H1 (cell line): ENCODE measurements around the gene LAT. TPM values are rescaled to one million over a fixed set of nuclear protein-coding genes. Genes with fewer than 3 reads are reported as not detected.

ENCODE experiments used
- CTCF ChIA-PET: fragments of 300-600 bp; sonication (Branson Sonifier 250); formaldehyde crosslinking; loops from one replicate; lab custom pipeline; 2021; ENCODE audit not compliant: partially characterized antibody; lab: Charles Lee
- POLR2A ChIA-PET: fragments of 300-600 bp; sonication (Branson Sonifier 250); formaldehyde crosslinking; loops from one replicate; lab custom pipeline; 2021; ENCODE audit warnings: inconsistent platforms; ENCODE audit not compliant: partially characterized antibody; lab: Charles Lee
- DNase-seq, 2 experiments: peaks; one replicate each; pipeline versions ENCODE4 v3.0.0 to v3.0.0-alpha.2; 2010 to 2022; ENCODE audit warnings: low spot score in 2 of 2, low read depth in 1 of 2, mixed read lengths in 1 of 2
- FAIRE-seq: peaks from 2 replicates; lab custom pipeline; 2011; peaks lifted over from hg19 to GRCh38; lab: Jason Lieb, UNC
- H2AFZ ChIP-seq: 2 replicates; pipeline ENCODE4 v1.8.1; 2012; ENCODE audit warnings: low read length, inconsistent platforms
- H2AK5ac ChIP-seq: 2 replicates; pipeline ENCODE4 v1.6.1; 2013; ENCODE audit warnings: low read depth, low read length
- H2BK120ac ChIP-seq: replicated peaks from 2 replicates; pipeline ENCODE3; 2013; ENCODE audit warnings: low read depth, low read length, inconsistent platforms
- H2BK12ac ChIP-seq: 2 replicates; pipeline ENCODE4 v1.6.1; 2013; ENCODE audit warnings: low read depth, low read length
- H2BK15ac ChIP-seq: 2 replicates; pipeline ENCODE4 v1.6.1; 2013; ENCODE audit warnings: low read length
- H2BK20ac ChIP-seq: 2 replicates; pipeline ENCODE4 v1.6.1; 2013; ENCODE audit warnings: low read length
- H2BK5ac ChIP-seq: 2 replicates; pipeline ENCODE4 v1.6.1; 2013; ENCODE audit warnings: low read depth, low read length
- H3K14ac ChIP-seq: 2 replicates; pipeline ENCODE4 v1.6.1; 2013; ENCODE audit warnings: inconsistent platforms; ENCODE audit not compliant: insufficient read length
- H3K18ac ChIP-seq: 2 replicates; pipeline ENCODE4 v1.6.1; 2013; ENCODE audit warnings: low read length; ENCODE audit errors: extremely low read depth
- H3K23ac ChIP-seq: 2 replicates; pipeline ENCODE4 v1.6.1; 2013; ENCODE audit warnings: inconsistent platforms; ENCODE audit not compliant: insufficient read length
- H3K23me2 ChIP-seq: 2 replicates; pipeline ENCODE4 v1.6.1; 2013; ENCODE audit warnings: low read depth, low read length
- H3K27ac ChIP-seq: 2 replicates; pipeline ENCODE4 v1.6.1; 2011; ENCODE audit warnings: low read depth, low read length, inconsistent platforms
- H3K27me3 ChIP-seq, 4 experiments: replicated peaks in 1 of 4; 1 replicate in 1 of 4; 2 replicates in 3 of 4; pipeline versions ENCODE4 v1.6.1 to v1.8.1; 2011 to 2013; ENCODE audit warnings: low read length in 3 of 4, mild to moderate bottlenecking in 3 of 4, inconsistent platforms in 2 of 4, mixed read lengths in 2 of 4, moderate library complexity in 1 of 4; ENCODE audit not compliant: control insufficient read depth in 3 of 4, insufficient read depth in 3 of 4; ENCODE audit errors: extremely low read depth in 1 of 4
- H3K36me3 ChIP-seq, 4 experiments: 2 replicates each; pipeline versions ENCODE4 v1.6.1 to v1.8.1; 2011 to 2013; ENCODE audit warnings: mild to moderate bottlenecking in 4 of 4, low read length in 3 of 4, moderate library complexity in 2 of 4, control low read depth in 1 of 4, inconsistent platforms in 1 of 4; ENCODE audit not compliant: insufficient read depth in 4 of 4, control insufficient read depth in 2 of 4
- H3K4ac ChIP-seq: replicated peaks from 2 replicates; pipeline ENCODE3; 2013; ENCODE audit warnings: low read length, low read depth, mixed read lengths, inconsistent platforms; ENCODE audit not compliant: insufficient read length
- H3K4me1 ChIP-seq, 4 experiments: replicated peaks in 1 of 4; 1 replicate in 1 of 4; 2 replicates in 3 of 4; pipeline versions ENCODE4 v1.6.1 to v1.8.1; 2011 to 2013; ENCODE audit warnings: low read length in 3 of 4, inconsistent platforms in 2 of 4, mixed read lengths in 1 of 4; ENCODE audit not compliant: insufficient read depth in 4 of 4, control insufficient read depth in 3 of 4
- H3K4me2 ChIP-seq, 2 experiments: 2 replicates each; pipeline versions ENCODE4 v1.6.1 to v1.8.1; 2011 to 2013; ENCODE audit warnings: low read depth in 2 of 2, low read length in 2 of 2, control low read depth in 1 of 2, inconsistent platforms in 1 of 2, mild to moderate bottlenecking in 1 of 2; ENCODE audit not compliant: insufficient read depth in 1 of 2
- H3K4me3 ChIP-seq, 4 experiments: fragments of 200-600, 300-600 bp in 1 of 4; sonication (generic), shearing (Covaris generic), sonication (Bioruptor Twin) in 1 of 4; 2 replicates each; pipeline versions ENCODE4 v1.5.1 to v1.8.1; 2011 to 2016; ENCODE audit warnings: low read length in 4 of 4, low read depth in 3 of 4, control low read depth in 2 of 4, inconsistent platforms in 2 of 4, mild to moderate bottlenecking in 2 of 4, mixed read lengths in 1 of 4, moderate library complexity in 1 of 4; ENCODE audit not compliant: insufficient read depth in 2 of 4; ENCODE audit errors: extremely low read depth in 1 of 4
- H3K56ac ChIP-seq: replicated peaks from 2 replicates; pipeline ENCODE3; 2013; ENCODE audit warnings: low read depth, mild to moderate bottlenecking, mixed read lengths, low read length, inconsistent platforms; ENCODE audit not compliant: insufficient read length
- H3K79me1 ChIP-seq: 2 replicates; pipeline ENCODE4 v1.6.1; 2013; ENCODE audit warnings: low read depth, low read length, control low read depth
- H3K79me2 ChIP-seq, 2 experiments: 2 replicates each; pipeline versions ENCODE4 v1.6.1 to v1.8.1; 2012 to 2013; ENCODE audit warnings: low read length in 2 of 2, mild to moderate bottlenecking in 2 of 2, inconsistent platforms in 1 of 2; ENCODE audit not compliant: insufficient read depth in 2 of 2, control insufficient read depth in 1 of 2
- H3K9ac ChIP-seq, 4 experiments: replicated peaks in 1 of 4; 1 replicate in 1 of 4; 2 replicates in 3 of 4; pipeline versions ENCODE4 v1.6.1 to v1.8.1; 2011 to 2013; ENCODE audit warnings: low read depth in 3 of 4, low read length in 3 of 4, control low read depth in 2 of 4, mild to moderate bottlenecking in 2 of 4, moderate library complexity in 2 of 4, inconsistent platforms in 1 of 4; ENCODE audit errors: extremely low read depth in 1 of 4
- H3K9me3 ChIP-seq, 2 experiments: 2 replicates each; pipeline versions ENCODE4 v1.6.1 to v1.8.1; 2012 to 2013; ENCODE audit warnings: mild to moderate bottlenecking in 2 of 2, moderate library complexity in 2 of 2, control low read depth in 1 of 2, inconsistent platforms in 1 of 2, low read depth in 1 of 2, low read length in 1 of 2, mixed read lengths in 1 of 2; ENCODE audit not compliant: insufficient read depth in 2 of 2
- H4K20me1 ChIP-seq, 2 experiments: replicated peaks in 1 of 2; 2 replicates each; pipeline versions ENCODE3 to v1.8.1; 2011 to 2013; ENCODE audit warnings: inconsistent platforms in 2 of 2, low read length in 2 of 2, mild to moderate bottlenecking in 1 of 2; ENCODE audit not compliant: insufficient read depth in 2 of 2, control insufficient read depth in 1 of 2
- H4K5ac ChIP-seq: 2 replicates; pipeline ENCODE4 v1.6.1; 2013; ENCODE audit warnings: low read length, low read depth, mixed read lengths, inconsistent platforms; ENCODE audit not compliant: insufficient read length
- H4K8ac ChIP-seq: 2 replicates; pipeline ENCODE4 v1.8.0; 2013; ENCODE audit warnings: mild to moderate bottlenecking, moderate library complexity, low read length, inconsistent platforms; ENCODE audit not compliant: insufficient read depth; ENCODE audit errors: extremely low read depth
- H4K91ac ChIP-seq: replicated peaks from 2 replicates; pipeline ENCODE3; 2013; ENCODE audit warnings: low read length, mixed read lengths, inconsistent platforms; ENCODE audit not compliant: insufficient read length
- WGBS, 2 experiments: shearing (Covaris generic) in 1 of 2; methylation state at CpG; one replicate each; pipeline versions ENCODE4 v1.1.6 to v1.1.7; 2013 to 2015; ENCODE audit warnings: low lambda C conversion rate in 2 of 2, mixed read lengths in 2 of 2, inconsistent platforms in 1 of 2, low coverage in 1 of 2, missing lambda C conversion rate in 1 of 2; ENCODE audit not compliant: insufficient replicate concordance in 2 of 2, insufficient coverage in 1 of 2, insufficient read length in 1 of 2; ENCODE audit errors: extremely low coverage in 1 of 2, missing lambda C conversion rate in 1 of 2; 5-methylcytosine and 5-hydroxymethylcytosine counted together
- polyA plus RNA-seq, 7 experiments: library from polyadenylated mRNA; depleted of rRNA in 3 of 7; stranded (reverse) in 5 of 7; unstranded in 2 of 7; fragments of >200 nt in 5 of 7; fragments of 200-250 nt in 2 of 7; gene quantifications; 1 replicate in 5 of 7; 2 replicates in 1 of 7; 4 replicates in 1 of 7; pipeline versions ENCODE4 v1.2.1 to v1.2.3, GENCODE V29; 2011 to 2013; ENCODE audit warnings: missing spikeins in 2 of 7, mixed read lengths in 2 of 7
- total RNA-seq: library from RNA; stranded (reverse); fragmentation: NEBNext Ultra II Directional; extraction: Animal tissue kit (Norgen Biotek cat#: 25700); gene quantifications from 2 replicates; pipeline ENCODE4 v1.2.1, GENCODE V29; 2021

Gene LAT
- total and polyA plus RNA-seq, 2 of the 8 experiments (the other 6 are each of a cell fraction or from before 2014, with no cell fraction given), result 2.7 to 3.4 TPM

DNA sequence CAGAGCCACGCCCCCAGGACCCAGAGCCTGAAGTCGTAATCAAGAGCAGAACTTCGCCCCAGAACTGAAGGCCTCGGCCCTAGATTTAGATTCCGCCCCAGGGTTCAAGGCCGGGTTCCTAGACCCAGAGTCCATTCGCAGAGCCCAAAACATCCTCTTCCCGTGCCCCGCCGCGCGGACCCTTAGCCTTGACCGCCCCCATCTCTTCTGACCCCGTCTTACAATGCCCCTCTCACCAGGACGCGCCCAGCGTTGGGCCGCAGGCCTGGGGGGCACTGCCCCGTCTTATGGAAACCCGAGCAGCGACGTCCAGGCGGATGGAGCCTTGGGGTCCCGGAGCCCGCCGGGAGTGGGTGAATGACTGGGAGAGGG is 48.1 kb upstream of the LAT start:
- Histone ChIP-seq H2BK15ac (no peak overlapping the region), H2BK120ac (no peak overlapping the region), H3K18ac (no peak overlapping the region), H3K4ac (no peak overlapping the region), H2AK5ac (no peak overlapping the region), H4K8ac (peak overlapping the region; percentile 87; the same call in 1 of the 2 replicates), H3K27ac (no peak overlapping the region), H4K20me1 (no peaks in the 10 kb centered on the region), H3K56ac (no peak overlapping the region), H3K23me2 (peaks cover 2% of the 10 kb centered on the region; the same call in 1 of the 2 replicates), H3K9ac (no peak overlapping the region), H4K91ac (no peak overlapping the region), H3K4me3 (no peak overlapping the region), H3K9me3 (no peaks in the 10 kb centered on the region), H3K4me2 (peak overlapping the region in 1 of 2 experiments; percentile 59; a peak in 1 of 4 replicates), H3K14ac (no peak overlapping the region), H2BK20ac (no peak overlapping the region), H3K79me2 (no peaks in the 10 kb centered on the region), H3K4me1 (no peaks in the 10 kb centered on the region; a peak in 1 of 7 replicates), H3K79me1 (no peaks in the 10 kb centered on the region), H2BK12ac (no peak overlapping the region), H4K5ac (no peak overlapping the region), H3K36me3 (no peaks in the 10 kb centered on the region), H2AFZ (no peak overlapping the region), H3K23ac (no peak overlapping the region), H2BK5ac (no peak overlapping the region), H3K27me3 (no peaks in the 10 kb centered on the region)
- DNase-seq (no peak), FAIRE-seq (no peak)
- 83% methylated on average over 23 of the region's 26 CpGs; no CpG with 5 or more reads in 1 of the 2 experiments for WGBS, 2 experiments
- POLR2A ChIA-PET, result interaction anchor here (0.9 to 3.3 kb wide), 7 partner anchors 9 to 115 kb away, joined by 3 to 23 read pairs (median 7); partner anchors contain the start of genes ATXN2L, RABEP2 and SH2B1
- CTCF ChIA-PET, result interaction anchor here (0.6 to 1.8 kb wide), 9 partner anchors 8 to 81 kb away, joined by 3 to 16 read pairs (median 3); no protein-coding TSS in a partner anchor
